ENCODE measurements around the gene KDM6A.
"Not testable (repeated sequence)": the region's sequence is repeated elsewhere in the genome, so short reads cannot be mapped to it uniquely, and the experiment has no call there.

The KDM6A gene

DNA sequence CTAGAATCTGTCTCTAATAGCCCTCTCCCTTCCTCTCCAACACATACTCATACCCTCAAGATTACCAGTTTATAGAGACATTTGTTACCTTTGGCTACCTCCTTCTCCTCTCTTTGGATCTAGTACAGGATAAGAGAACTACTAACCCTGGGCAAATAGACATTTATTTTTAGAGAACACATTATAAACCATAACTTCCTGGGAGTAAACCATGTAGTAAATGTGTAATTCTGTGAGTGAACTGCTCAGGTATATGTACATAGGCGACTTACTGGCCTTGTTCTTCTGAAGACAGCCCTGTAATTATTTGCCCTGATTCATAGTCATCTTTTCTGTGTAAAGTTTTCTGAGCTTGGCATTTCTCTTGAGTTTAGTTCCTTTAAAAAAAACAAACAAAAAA lies 94.2 kb downstream of the KDM6A start:
- no peak for DNase-seq

DNA sequence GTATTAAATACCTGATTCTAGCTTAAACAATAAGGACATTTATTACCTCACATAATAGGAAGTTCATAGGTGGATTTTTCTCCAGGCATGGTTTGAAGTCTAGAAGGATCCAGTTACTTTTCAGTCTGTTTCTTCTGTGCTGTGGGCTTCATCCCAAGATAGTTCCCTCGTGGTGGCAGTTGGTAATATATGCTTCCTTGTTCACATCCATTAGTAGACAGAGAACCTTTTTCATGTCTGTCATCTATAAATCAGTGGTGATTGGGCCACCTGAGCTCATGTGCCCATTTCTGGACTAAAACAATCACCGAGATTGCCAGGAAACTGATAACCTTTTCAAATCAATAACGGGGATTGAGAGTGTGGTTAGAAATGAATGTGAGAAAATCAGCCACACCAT lies 97.7 kb downstream of the KDM6A start:
- no peak for DNase-seq

- DNase-seq: no peak
Measured at GRCh38 chrX:44971674-44972073, 98.7 kb downstream of the KDM6A start.

- no peak for DNase-seq
Measured at GRCh38 chrX:44972132-44972531, 99.1 kb downstream of the KDM6A start.

DNA sequence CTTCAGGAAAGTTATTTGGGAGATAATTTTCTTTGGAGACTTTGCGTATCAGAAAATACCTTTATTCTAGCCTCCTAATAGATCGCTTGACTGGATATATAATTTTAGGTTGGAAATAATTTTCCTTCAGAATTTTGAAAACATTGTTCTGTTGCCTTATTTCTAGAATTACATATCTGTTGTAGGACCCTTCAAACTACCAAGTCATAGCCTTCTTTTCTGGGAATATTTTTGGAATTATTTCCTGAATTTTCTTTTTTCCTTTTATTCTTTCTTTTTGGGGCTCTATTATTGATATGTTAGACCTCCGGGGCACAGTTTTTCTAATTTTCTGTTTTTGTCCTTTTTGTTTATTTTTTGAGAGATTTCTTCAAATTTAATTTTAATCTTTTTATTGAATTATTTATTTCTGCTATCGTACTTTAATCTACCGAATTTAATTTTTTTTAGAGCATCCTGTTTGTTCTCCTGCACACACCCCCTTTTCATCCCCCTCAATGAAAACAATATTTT lies 100.5 kb downstream of the KDM6A start:
- no peak for DNase-seq

- peak; percentile 1 for DNase-seq
Measured at GRCh38 chrX:44974451-44974850, 101.5 kb downstream of the KDM6A start.

- no peak for DNase-seq
Measured at GRCh38 chrX:44975666-44976263, 102.8 kb downstream of the KDM6A start.

DNA sequence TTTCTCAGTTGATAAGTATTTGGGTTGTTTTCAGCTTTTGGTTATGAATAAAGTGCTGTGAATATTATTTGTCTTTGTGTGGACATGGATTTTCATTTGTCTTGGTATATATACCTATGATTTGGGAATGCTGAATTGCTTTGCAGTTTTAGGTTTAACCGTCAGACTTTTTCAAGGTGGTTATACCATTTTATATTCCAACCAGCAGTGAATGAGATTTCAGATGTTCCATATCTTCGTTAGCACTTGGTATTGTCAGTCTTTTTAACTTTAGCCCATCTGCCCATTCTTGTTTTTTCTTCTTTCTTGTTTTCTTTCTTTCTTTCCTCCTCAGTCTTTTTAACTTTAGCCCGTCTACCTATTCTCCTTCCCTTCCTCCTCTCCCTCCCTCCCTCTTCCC lies 106.0 kb downstream of the KDM6A start:
- DNase-seq: no peak

GRCh38 chrX:44980403-44980802 lies 107.4 kb downstream of the KDM6A start:
- DNase-seq: no peak

- DNase-seq: no peak
Measured at GRCh38 chrX:44980883-44981282, 107.9 kb downstream of the KDM6A start.

- no peak for DNase-seq
Measured at GRCh38 chrX:44989995-44990770, 117.2 kb downstream of the KDM6A start.

DNA sequence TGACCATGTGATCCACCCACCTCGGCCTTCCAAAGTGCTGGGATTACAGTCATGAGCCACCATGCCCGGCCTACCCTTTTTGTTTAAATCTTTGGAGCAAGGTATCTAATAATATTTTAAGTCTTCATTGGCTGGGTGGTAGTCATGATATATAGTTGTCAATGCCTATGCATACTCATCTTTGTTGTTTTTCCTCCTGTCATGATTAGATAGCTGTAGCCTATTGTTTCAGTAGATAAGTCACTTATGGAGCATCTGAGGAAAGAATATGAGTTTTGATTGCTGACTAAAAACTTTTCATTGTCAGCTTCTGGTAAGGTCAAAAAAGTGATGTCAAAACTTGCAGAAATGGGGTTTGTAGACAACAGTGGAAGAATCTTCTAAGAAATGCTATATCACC lies 119.8 kb downstream of the KDM6A start:
- no peak for DNase-seq

GRCh38 chrX:44996277-44996676 lies 123.3 kb downstream of the KDM6A start:
- DNase-seq: no peak

DNA sequence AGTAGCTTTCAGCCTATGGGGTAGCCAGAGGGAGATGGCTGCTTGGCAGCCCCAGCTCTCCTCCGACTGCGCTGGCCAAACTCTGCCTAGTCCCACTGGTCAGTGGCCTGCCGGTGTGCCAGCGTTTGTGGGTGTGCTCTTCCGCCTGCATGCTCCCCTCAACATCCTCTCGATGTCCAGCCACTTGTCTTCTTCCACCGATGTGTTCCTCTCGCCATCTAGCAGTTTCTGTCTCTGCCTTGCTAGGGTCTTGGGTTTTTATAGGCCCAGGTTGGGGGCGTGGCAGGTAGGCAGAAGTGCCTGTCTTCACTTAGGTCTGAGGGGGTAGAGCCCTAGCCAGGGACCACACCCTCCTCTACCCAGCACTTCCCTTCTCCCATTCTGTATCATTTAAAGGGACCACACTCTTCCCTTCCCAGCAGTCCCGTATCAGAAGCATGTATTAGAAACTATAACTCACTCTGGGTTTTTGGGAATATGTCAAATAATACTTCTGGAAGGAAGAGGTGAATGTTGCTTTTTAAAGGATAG lies 124.4 kb downstream of the KDM6A start:
- DNase-seq: no peak

- DNase-seq: no peak
Measured at GRCh38 chrX:44997888-44998287, 124.9 kb downstream of the KDM6A start.

- not testable (repeated sequence) for DNase-seq
Measured at GRCh38 chrX:44999237-44999636, 126.2 kb downstream of the KDM6A start.

- DNase-seq: not testable (repeated sequence)
Measured at GRCh38 chrX:44999872-45000271, 126.9 kb downstream of the KDM6A start.

GRCh38 chrX:45001048-45001447 lies 128.1 kb downstream of the KDM6A start:
- DNase-seq: no peak

DNA sequence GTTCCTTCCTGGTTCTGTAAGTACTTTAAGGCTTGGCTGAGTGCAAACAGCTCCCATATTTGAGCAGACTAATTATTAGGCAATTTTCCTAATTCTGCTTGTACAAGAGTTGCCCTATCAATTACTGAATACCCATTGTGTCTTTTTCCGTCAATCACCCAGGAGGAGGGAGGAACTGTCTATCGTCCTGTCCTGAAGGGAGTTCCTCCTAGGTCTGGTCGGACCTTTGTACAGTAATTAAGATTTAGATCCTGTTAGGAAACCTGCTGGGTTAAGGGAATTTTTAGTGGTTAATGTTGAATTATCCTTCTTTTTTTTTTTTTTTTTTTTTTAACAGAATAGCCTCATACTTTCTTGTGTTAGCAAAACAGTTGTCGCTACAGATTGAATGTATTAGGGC lies 130.1 kb downstream of the KDM6A start:
- DNase-seq: no peak

DNA sequence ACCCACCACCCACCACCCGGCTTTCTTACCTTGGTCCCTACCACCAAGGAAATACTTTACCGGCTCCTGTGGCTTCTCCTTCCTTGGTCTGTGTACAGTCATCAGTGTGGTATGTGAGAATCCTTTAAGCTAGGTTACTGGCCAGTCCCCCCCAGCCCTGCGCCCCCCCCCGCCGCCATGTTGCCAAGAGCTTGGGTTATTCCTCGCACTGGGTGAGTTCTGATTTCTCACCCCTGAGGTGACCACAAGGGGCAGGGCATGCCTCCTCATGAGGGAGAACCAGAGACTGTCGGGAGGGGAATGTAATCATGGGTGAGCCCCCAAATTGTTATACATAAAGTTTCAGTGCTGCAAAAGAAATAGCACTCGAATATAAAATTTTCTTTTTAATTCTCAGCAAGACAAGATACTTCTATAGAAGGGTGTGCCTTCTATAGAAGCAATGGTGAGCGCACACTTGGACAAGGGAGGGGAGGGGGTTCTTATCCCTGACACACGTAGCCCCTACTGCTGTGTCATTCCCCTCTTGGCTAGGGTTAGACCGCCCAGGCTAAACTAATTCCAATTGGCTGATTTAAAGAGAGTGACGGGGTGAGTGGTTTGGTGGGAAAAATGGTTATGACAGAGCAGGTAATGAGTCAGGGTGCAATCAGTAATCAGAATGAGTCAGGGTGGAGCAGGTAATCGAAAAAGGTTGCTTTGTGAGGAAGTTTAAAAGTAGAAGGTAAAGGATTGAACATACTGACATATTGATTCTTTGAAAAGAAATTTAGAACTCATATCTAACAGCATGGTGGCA lies 133.2 kb downstream of the KDM6A start:
- DNase-seq: no peak

GRCh38 chrX:45007598-45007997 lies 134.6 kb downstream of the KDM6A start:
- no peak for DNase-seq

DNA sequence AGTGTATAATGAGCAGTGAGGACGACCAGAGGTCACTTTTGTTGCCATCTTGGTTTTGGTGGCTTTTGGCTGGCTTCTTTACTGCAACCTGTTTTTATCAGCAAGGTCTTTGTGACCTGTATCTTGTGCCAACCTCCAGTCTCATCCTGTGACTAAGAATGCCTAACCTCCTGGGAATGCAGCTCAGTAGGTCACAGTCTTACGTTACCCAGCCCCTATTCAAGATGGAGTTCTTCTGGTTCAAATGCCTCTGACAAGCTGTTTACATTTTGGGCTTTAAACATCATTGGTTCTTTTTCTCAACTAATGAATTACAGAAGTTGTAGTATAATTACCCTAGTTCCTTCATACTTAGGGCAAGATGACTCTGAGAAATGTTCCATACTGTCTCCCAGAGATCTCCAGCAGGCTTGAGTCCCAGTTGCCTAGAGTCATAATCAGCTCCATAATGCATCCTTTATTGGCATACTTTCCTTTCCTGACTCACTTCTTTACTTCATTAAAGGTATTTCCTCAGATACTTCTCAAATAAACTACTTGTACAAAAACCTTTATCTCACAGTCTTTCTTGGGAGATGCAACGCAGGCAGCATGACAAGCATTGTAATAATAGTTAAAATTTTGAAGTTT lies 136.5 kb downstream of the KDM6A start:
- no peak for DNase-seq

DNA sequence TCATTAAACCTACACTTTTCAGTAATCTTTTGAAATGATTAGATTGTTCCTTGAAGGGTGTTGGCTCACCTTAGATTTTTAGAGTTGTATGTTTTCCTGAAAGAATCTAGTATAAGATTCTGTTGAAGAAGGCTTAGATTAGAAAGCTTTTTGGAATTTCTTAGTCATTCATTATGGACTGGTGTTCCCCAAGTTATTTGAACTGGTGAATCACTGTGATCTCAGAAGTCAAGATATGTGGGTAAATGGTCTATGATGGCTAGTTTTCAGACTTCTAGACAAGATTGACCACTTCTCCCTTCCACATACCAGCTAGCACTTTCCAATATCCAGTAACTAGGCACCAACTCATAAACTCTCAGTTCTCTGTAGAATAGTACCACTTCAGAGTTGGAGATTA lies 138.1 kb downstream of the KDM6A start:
- peak; percentile 1 for DNase-seq

Data from kidney glomerular epithelial cell (primary cell).